Memory B cell (primary cell): Measurements from ENCODE around the gene KISS1R.
A peak's percentile ranks its signal among the peaks of the same experiment; 100 is the strongest.
"Not testable (repeated sequence)": the region's sequence is repeated elsewhere in the genome, so short reads cannot be mapped to it uniquely, and the experiment has no call there.

Experiments used
- ATAC-seq: fragments of 150-1000 bp; cut with Tn5 transposase; 2 replicates; pipeline ENCODE4 v1.10.0; 2021; ENCODE audit warnings: low read depth, mild to moderate bottlenecking, moderate library complexity
- DNase-seq, 2 donors: peaks; one replicate each; pipeline ENCODE4 v3.0.0; 2022; ENCODE audit warnings: low spot score in 2 of 2
- H3K27ac Mint-ChIP-seq: one replicate; pipeline ENCODE4 v1.8.0; 2022; ENCODE audit warnings: mild to moderate bottlenecking, moderate library complexity, mixed read lengths
- H3K27me3 Mint-ChIP-seq: one replicate; pipeline ENCODE4 v1.8.0; 2022; ENCODE audit warnings: mixed read lengths
- H3K36me3 Mint-ChIP-seq: one replicate; pipeline ENCODE4 v1.8.0; 2022; ENCODE audit warnings: mild to moderate bottlenecking, mixed read lengths
- H3K4me1 Mint-ChIP-seq: one replicate; pipeline ENCODE4 v1.8.0; 2022; ENCODE audit warnings: mixed read lengths
- H3K4me3 Mint-ChIP-seq: one replicate; pipeline ENCODE4 v1.8.0; 2022; ENCODE audit warnings: mild to moderate bottlenecking, moderate library complexity, mixed read lengths
- H3K9me3 Mint-ChIP-seq: one replicate; pipeline ENCODE4 v1.8.0; 2022; ENCODE audit warnings: mixed read lengths

KISS1R gene

GRCh38 chr19:888581-889385 lies 28.4 kb upstream of the KISS1R start:
- peaks cover 4% of the 10 kb centered on the region for H3K36me3 Mint-ChIP-seq
- H3K4me3 Mint-ChIP-seq = peak overlapping the region; percentile 28
- H3K9me3 Mint-ChIP-seq = no peaks in the 10 kb centered on the region
- peaks cover 20% of the 10 kb centered on the region for H3K4me1 Mint-ChIP-seq
- DNase-seq (peak in 1 of 2 donors; percentile 59), ATAC-seq (peak; percentile 60)
- H3K27me3 Mint-ChIP-seq = no peaks in the 10 kb centered on the region
- peak overlapping the region; percentile 100 for H3K27ac Mint-ChIP-seq

- Mint-ChIP-seq H3K4me1 (peaks cover 20% of the 10 kb centered on the region), H3K9me3 (no peaks in the 10 kb centered on the region), H3K36me3 (peaks cover 4% of the 10 kb centered on the region), H3K27ac (peak overlapping the region; percentile 100), H3K27me3 (no peaks in the 10 kb centered on the region), H3K4me3 (no peak overlapping the region)
- DNase-seq (no peak), ATAC-seq (no peak)
These were observed 27.4 kb upstream of the KISS1R start for GRCh38 chr19:889662-890295.

GRCh38 chr19:890831-891230 lies 26.3 kb upstream of the KISS1R start:
- H3K4me3 Mint-ChIP-seq = peak overlapping the region; percentile 59
- H3K27ac Mint-ChIP-seq = peak overlapping the region; percentile 100
- peaks cover 20% of the 10 kb centered on the region for H3K4me1 Mint-ChIP-seq
- H3K36me3 Mint-ChIP-seq = peaks cover 4% of the 10 kb centered on the region
- no peaks in the 10 kb centered on the region for H3K27me3 Mint-ChIP-seq
- H3K9me3 Mint-ChIP-seq = no peaks in the 10 kb centered on the region
- no peak for DNase-seq
- no peak for ATAC-seq

GRCh38 chr19:891421-892200 lies 25.5 kb upstream of the KISS1R start:
- DNase-seq = peak in 1 of 2 donors; percentile 59
- peak overlapping the region; percentile 87 for H3K4me3 Mint-ChIP-seq
- not testable (repeated sequence) for H3K9me3 Mint-ChIP-seq, H3K36me3 Mint-ChIP-seq, ATAC-seq, H3K27me3 Mint-ChIP-seq
- peak overlapping the region; percentile 100 for H3K27ac Mint-ChIP-seq
- peaks cover 23% of the 10 kb centered on the region for H3K4me1 Mint-ChIP-seq

- H3K4me3 Mint-ChIP-seq = peak overlapping the region; percentile 87
- no peaks in the 10 kb centered on the region for H3K27me3 Mint-ChIP-seq
- DNase-seq (no peak), ATAC-seq (peak; percentile 17)
- H3K9me3 Mint-ChIP-seq = no peaks in the 10 kb centered on the region
- peak overlapping the region; percentile 100 for H3K27ac Mint-ChIP-seq
- H3K4me1 Mint-ChIP-seq = peaks cover 23% of the 10 kb centered on the region
- H3K36me3 Mint-ChIP-seq = peaks cover 11% of the 10 kb centered on the region
These were observed 24.8 kb upstream of the KISS1R start for GRCh38 chr19:892243-892893.

GRCh38 chr19:892894-893689 lies 24.0 kb upstream of the KISS1R start, which contains the start of the genes MED16 and RNU6-9:
Gene MED16 (minus strand): TSS chr19:893187. CDS start chr19:891131, 2,056 bp downstream.
Gene RNU6-9 (plus strand): TSS chr19:893484.
- Mint-ChIP-seq H3K4me3 (peak within 1 kb of the TSS; percentile 89), H3K27ac (peak within 1 kb of the TSS; percentile 100), H3K4me1 (peaks cover 23% of the 10 kb centered on the region), H3K36me3 (peaks cover 11% of the 10 kb centered on the region), H3K9me3 (no peaks in the 10 kb centered on the region), H3K27me3 (no peaks in the 10 kb centered on the region)
- peak; percentile 89 to 92 for DNase-seq
- peak; percentile 80 for ATAC-seq

- peaks cover 15% of the 10 kb centered on the region for H3K36me3 Mint-ChIP-seq
These were observed 20.7 kb upstream of the KISS1R start for GRCh38 chr19:896434-896833.

GRCh38 chr19:896999-897398 lies 20.1 kb upstream of the KISS1R start:
- Mint-ChIP-seq H3K36me3 (peaks cover 15% of the 10 kb centered on the region), H3K27ac (peak overlapping the region; percentile 55), H3K4me3 (no peak overlapping the region), H3K4me1 (peaks cover 21% of the 10 kb centered on the region), H3K9me3 (no peaks in the 10 kb centered on the region), H3K27me3 (no peaks in the 10 kb centered on the region)
- DNase-seq = no peak
- ATAC-seq = no peak

More at GRCh38 chr19:896434-896833, 20.7 kb upstream of the KISS1R start:
- no peaks in the 10 kb centered on the region for H3K9me3 Mint-ChIP-seq
- no peak overlapping the region for H3K4me3 Mint-ChIP-seq
- DNase-seq (no peak), ATAC-seq (no peak)
- no peaks in the 10 kb centered on the region for H3K27me3 Mint-ChIP-seq
- H3K27ac Mint-ChIP-seq = peak overlapping the region; percentile 55
- peaks cover 21% of the 10 kb centered on the region for H3K4me1 Mint-ChIP-seq

GRCh38 chr19:897442-898039 lies 19.6 kb upstream of the KISS1R start:
- DNase-seq (no peak), ATAC-seq (no peak)
- Mint-ChIP-seq H3K27ac (peak overlapping the region; percentile 55), H3K36me3 (peaks cover 13% of the 10 kb centered on the region), H3K9me3 (no peaks in the 10 kb centered on the region), H3K4me1 (peaks cover 17% of the 10 kb centered on the region), H3K4me3 (no peak overlapping the region), H3K27me3 (no peaks in the 10 kb centered on the region)

GRCh38 chr19:898663-899062 lies 18.5 kb upstream of the KISS1R start:
- Mint-ChIP-seq H3K4me3 (no peak overlapping the region), H3K27me3 (no peaks in the 10 kb centered on the region), H3K36me3 (peaks cover 13% of the 10 kb centered on the region), H3K9me3 (no peaks in the 10 kb centered on the region), H3K27ac (peak overlapping the region; percentile 94), H3K4me1 (peaks cover 10% of the 10 kb centered on the region)
- ATAC-seq = peak; percentile 81
- peak; percentile 64 to 71 for DNase-seq

GRCh38 chr19:899336-900042 lies 17.6 kb upstream of the KISS1R start:
- Mint-ChIP-seq H3K27ac (peak overlapping the region; percentile 94), H3K36me3 (peaks cover 19% of the 10 kb centered on the region)

GRCh38 chr19:900043-900301 lies 17.2 kb upstream of the KISS1R start:
- H3K4me3 Mint-ChIP-seq = no peak overlapping the region
- ATAC-seq (no peak), DNase-seq (no peak)
- no peaks in the 10 kb centered on the region for H3K9me3 Mint-ChIP-seq
- peaks cover 20% of the 10 kb centered on the region for H3K36me3 Mint-ChIP-seq
- H3K4me1 Mint-ChIP-seq = peaks cover 10% of the 10 kb centered on the region
- H3K27me3 Mint-ChIP-seq = no peaks in the 10 kb centered on the region
- peak overlapping the region; percentile 73 for H3K27ac Mint-ChIP-seq

More at GRCh38 chr19:899336-900042, 17.6 kb upstream of the KISS1R start:
- Mint-ChIP-seq H3K27me3 (no peaks in the 10 kb centered on the region), H3K4me1 (peaks cover 10% of the 10 kb centered on the region), H3K9me3 (no peaks in the 10 kb centered on the region), H3K4me3 (no peak overlapping the region)
- ATAC-seq = no peak
- DNase-seq = no peak
